K562 (cell line): ENCODE results near the gene ANK3. TPM values are rescaled to one million over a fixed set of nuclear protein-coding genes. Genes with fewer than 3 reads are reported as not detected.
A peak's percentile ranks its signal among the peaks of the same experiment; 100 is the strongest.

Source experiments
- ARID3B ChIP-seq: fragments of 250-450 bp; sonication (Bioruptor Pico); IDR thresholded peaks from 2 replicates; pipeline ENCODE4 v1.4.0; 2020; ENCODE audit warnings: borderline replicate concordance
- ASH1L ChIP-seq: fragments of 450-650 bp; IDR thresholded peaks from 2 replicates; pipeline ENCODE4 v1.6.1; 2018; ENCODE audit warnings: borderline replicate concordance, mild to moderate bottlenecking, low read depth; ENCODE audit not compliant: partially characterized antibody
- BRD9 ChIP-seq: fragments of 450-650 bp; IDR thresholded peaks from 2 replicates; pipeline ENCODE4 v1.6.1; 2018; ENCODE audit warnings: low read depth; ENCODE audit not compliant: partially characterized antibody
- CEBPB ChIP-seq: fragments of 450-650 bp; IDR thresholded peaks from 2 replicates; pipeline ENCODE4 v1.6.1; 2016; ENCODE audit warnings: missing genetic modification characterization, missing compliant biosample characterization
- COPS2 ChIP-seq: fragments of 450-650 bp; conservative IDR thresholded peaks from 2 replicates; pipeline ENCODE4 v1.6.1; 2016; ENCODE audit warnings: mild to moderate bottlenecking, moderate library complexity
- CREB3 ChIP-seq: fragments of 450-650 bp; conservative IDR thresholded peaks from 2 replicates; pipeline ENCODE4 v1.6.1; 2016; ENCODE audit warnings: missing genetic modification characterization, low read depth, mild to moderate bottlenecking, missing compliant biosample characterization, moderate library complexity
- CREM ChIP-seq: IDR thresholded peaks from 2 replicates; pipeline ENCODE4 v1.6.1; 2014; ENCODE audit warnings: antibody characterized with exemption, low read depth
- ELK1 ChIP-seq: sonication (generic); formaldehyde crosslinking; IDR thresholded peaks from 2 replicates; pipeline ENCODE4 v1.8.1; 2022; ENCODE audit warnings: missing genetic modification reagents
- EP400 ChIP-seq: fragments of 450-650 bp; IDR thresholded peaks from 2 replicates; pipeline ENCODE4 v1.6.1; 2017; ENCODE audit warnings: antibody characterized with exemption, mild to moderate bottlenecking, moderate library complexity
- FOXK1 ChIP-seq: sonication (generic); formaldehyde crosslinking; IDR thresholded peaks from 2 replicates; pipeline ENCODE4 v1.8.0; 2022; ENCODE audit warnings: missing genetic modification reagents, mild to moderate bottlenecking, borderline replicate concordance
- FOXM1 ChIP-seq, 2 experiments: fragments of 450-650 bp in 1 of 2; sonication (generic) in 1 of 2; formaldehyde crosslinking in 1 of 2; IDR thresholded peaks; 2 replicates each; pipeline versions ENCODE4 v1.6.1 to v1.9.0; 2017 to 2022; ENCODE audit warnings: low read depth in 2 of 2, mild to moderate bottlenecking in 2 of 2, missing genetic modification reagents in 1 of 2, moderate library complexity in 1 of 2
- GATA2 ChIP-seq: sonication (generic); formaldehyde crosslinking; IDR thresholded peaks from 2 replicates; pipeline ENCODE4 v1.4.0; 2020; ENCODE audit warnings: mild to moderate bottlenecking, missing genetic modification reagents
- HMBOX1 ChIP-seq: sonication (generic); IDR thresholded peaks from 2 replicates; pipeline ENCODE4 v1.6.1; 2016
- HNRNPL ChIP-seq: fragments of 200-400 bp; formaldehyde crosslinking; IDR thresholded peaks from 2 replicates; pipeline ENCODE4 v1.6.1; 2017; ENCODE audit warnings: low read depth, mild to moderate bottlenecking, low read length
- JUN ChIP-seq, 2 experiments: sonication (generic) in 1 of 2; formaldehyde crosslinking in 1 of 2; IDR thresholded peaks; 2 replicates each; pipeline versions ENCODE4 v1.6.1 to v1.8.0; 2012 to 2022; ENCODE audit warnings: borderline replicate concordance in 2 of 2, mild to moderate bottlenecking in 2 of 2, improper control_type of control experiment in 1 of 2, low read depth in 1 of 2, low read length in 1 of 2, missing genetic modification reagents in 1 of 2
- KLF1 ChIP-seq: fragments of 450-650 bp; IDR thresholded peaks from 2 replicates; pipeline ENCODE4 v1.6.1; 2016; ENCODE audit warnings: missing genetic modification characterization, missing compliant biosample characterization
- PRMT5 ChIP-seq: sonication (generic); formaldehyde crosslinking; IDR thresholded peaks from 2 replicates; pipeline ENCODE4 v1.5.0; 2020; ENCODE audit warnings: missing genetic modification reagents
- SUPT5H ChIP-seq: fragments of 450-650 bp; IDR thresholded peaks from 2 replicates; pipeline ENCODE4 v1.6.1; 2016
- ZNF316 ChIP-seq: fragments of 450-650 bp; IDR thresholded peaks from 2 replicates; pipeline ENCODE4 v1.6.1; 2016
- ZNF395 ChIP-seq: fragments of 200-800 bp; sonication (Bioruptor generic); IDR thresholded peaks from 2 replicates; pipeline ENCODE4 v1.6.1; 2017; ENCODE audit warnings: missing genetic modification characterization, missing compliant biosample characterization
- polyA plus RNA-seq, 8 experiments: library from polyadenylated mRNA; depleted of rRNA in 4 of 8; stranded (reverse) in 5 of 8; unstranded in 3 of 8; fragments of >200 nt; fragmentation: Nextera tagmentation in 2 of 8; fragmentation: Illumina TruSeq in 1 of 8; extraction: Ambion mirVana in 2 of 8; extraction: Trizol in 1 of 8; gene quantifications; 2 replicates each; pipeline versions ENCODE4 v1.2.1 to v1.2.3, GENCODE V29; 2011 to 2014; ENCODE audit warnings: inconsistent platforms in 1 of 8, missing spikeins in 1 of 8
- total RNA-seq, 7 experiments: library from RNA; depleted of rRNA in 6 of 7; stranded (reverse); fragments of >200 nt in 6 of 7; fragmentation: Illumina TruSeq in 2 of 7; extraction: Trizol in 2 of 7; gene quantifications; 2 replicates each; pipeline versions ENCODE4 v1.2.1 to v1.2.3, GENCODE V29; 2011 to 2021; ENCODE audit warnings: low replicate concordance in 1 of 7

ANK3 gene
- total and polyA plus RNA-seq, 9 of the 15 experiments (the other 6 are each of a cell fraction or from before 2014, with no cell fraction given): 10.0 to 32.3 (median 17.9) TPM

- TF ChIP-seq ZNF395 (CRISPR knock-in tag) (peak; percentile 52; the same call in 1 of the 2 replicates), FOXM1 (IDR thresholded peaks at IDR 0.05; ENCODE audit: low read depth) (peak; percentile 10; the same call in 1 of the 2 replicates), FOXM1 (CRISPR knock-in tag; IDR thresholded peaks at IDR 0.05; ENCODE audit: low read depth) (no peak), PRMT5 (CRISPR knock-in tag) (no peak), EP400 (peak; percentile 44; the same call in 1 of the 2 replicates), CREB3 (tag) (peak; percentile 80; the same call in 1 of the 2 replicates), ASH1L (no peak), ZNF316 (peak; percentile 99), FOXK1 (CRISPR knock-in tag) (no peak), ARID3B (no peak), CEBPB (tag) (peak; percentile 69), HNRNPL (no peak), BRD9 (peak; percentile 75), KLF1 (tag) (no peak), ELK1 (CRISPR knock-in tag) (no peak), HMBOX1 (peak; percentile 97), COPS2 (no peak), CREM (peak; percentile 50), JUN (IDR thresholded peaks at IDR 0.05; ENCODE audit: borderline replicate concordance, low read depth, low read length) (peak; percentile 28; the same call in 1 of the 2 replicates), JUN (CRISPR knock-in tag; IDR thresholded peaks at IDR 0.05; ENCODE audit: borderline replicate concordance) (no peak), GATA2 (peak; percentile 70), SUPT5H (0 out of 2 replicates have a peak, but pooled peaks have one; percentile 38)
Measured at GRCh38 chr10:60299961-60300883, 89.5 kb downstream of the ANK3 start (continued).
